BLaER1 treated with 17β-estradiol and CSF1 and Interleukin-3, amounts not matched to agents 10 nM and 100 nM (cell line): Measurements from ENCODE around the gene TLCD3B.

Experiments
- H3K27ac ChIP-seq, 11 experiments: shearing (Covaris generic); formaldehyde crosslinking; 2 replicates each; pipeline ENCODE4 v1.8.1; 2022
- H3K27me3 ChIP-seq, 11 experiments: shearing (Covaris generic); formaldehyde crosslinking; 2 replicates each; pipeline ENCODE4 v1.8.1; 2022
- H3K36me3 ChIP-seq, 11 experiments: shearing (Covaris generic); formaldehyde crosslinking; 2 replicates each; pipeline ENCODE4 v1.8.1; 2022
- H3K4me1 ChIP-seq, 10 experiments: shearing (Covaris generic); formaldehyde crosslinking; 2 replicates each; pipeline ENCODE4 v1.8.1; 2022
- H3K4me2 ChIP-seq, 11 experiments: shearing (Covaris generic); formaldehyde crosslinking; 2 replicates each; pipeline ENCODE4 v1.8.1; 2022
- H3K4me3 ChIP-seq, 10 experiments: shearing (Covaris generic); formaldehyde crosslinking; 2 replicates each; pipeline ENCODE4 v1.8.1; 2022
- H3K9ac ChIP-seq, 11 experiments: shearing (Covaris generic); formaldehyde crosslinking; 2 replicates each; pipeline ENCODE4 v1.8.1; 2022
- H3K9me3 ChIP-seq, 11 experiments: shearing (Covaris generic); formaldehyde crosslinking; replicated peaks in 1 of 11; 2 replicates each; pipeline ENCODE4 v1.8.1; 2022
- H4K20me1 ChIP-seq, 11 experiments: shearing (Covaris generic); formaldehyde crosslinking; 2 replicates each; pipeline ENCODE4 v1.8.1; 2022
- Cebpa-rat ChIP-seq, 11 experiments: shearing (Covaris generic); IDR thresholded peaks; 2 replicates each; pipeline ENCODE4 v1.8.1; 2022

Gene TLCD3B

DNA sequence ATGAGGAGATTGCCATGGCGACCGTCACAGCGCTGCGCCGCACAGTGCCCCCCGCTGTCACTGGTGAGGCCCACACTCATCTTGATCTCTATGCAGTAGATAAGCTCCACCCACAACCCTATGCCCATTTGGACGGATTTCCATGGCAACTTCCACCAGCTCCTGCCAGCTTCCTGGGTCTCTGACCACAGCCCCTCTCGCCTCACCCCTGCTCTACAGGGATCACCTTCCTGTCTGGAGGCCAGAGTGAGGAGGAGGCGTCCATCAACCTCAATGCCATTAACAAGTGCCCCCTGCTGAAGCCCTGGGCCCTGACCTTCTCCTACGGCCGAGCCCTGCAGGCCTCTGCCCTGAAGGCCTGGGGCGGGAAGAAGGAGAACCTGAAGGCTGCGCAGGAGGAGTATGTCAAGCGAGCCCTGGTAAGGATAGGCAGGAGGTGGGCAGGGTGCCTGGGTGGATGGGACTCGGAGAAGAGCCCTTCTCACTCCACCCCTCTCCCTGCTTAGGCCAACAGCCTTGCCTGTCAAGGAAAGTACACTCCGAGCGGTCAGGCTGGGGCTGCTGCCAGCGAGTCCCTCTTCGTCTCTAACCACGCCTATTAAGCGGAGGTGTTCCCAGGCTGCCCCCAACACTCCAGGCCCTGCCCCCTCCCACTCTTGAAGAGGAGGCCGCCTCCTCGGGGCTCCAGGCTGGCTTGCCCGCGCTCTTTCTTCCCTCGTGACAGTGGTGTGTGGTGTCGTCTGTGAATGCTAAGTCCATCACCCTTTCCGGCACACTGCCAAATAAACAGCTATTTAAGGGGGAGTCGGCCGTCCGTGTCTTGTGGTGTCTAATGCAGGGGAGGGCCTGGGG, 38.8 kb upstream of the TLCD3B start:
- peaks cover 63 to 81% (median 71%) of the 10 kb centered on the region in 11 experiments for H4K20me1 ChIP-seq
- H3K4me1 ChIP-seq = peaks cover 45 to 80% (median 53%) of the 10 kb centered on the region in 10 experiments

DNA sequence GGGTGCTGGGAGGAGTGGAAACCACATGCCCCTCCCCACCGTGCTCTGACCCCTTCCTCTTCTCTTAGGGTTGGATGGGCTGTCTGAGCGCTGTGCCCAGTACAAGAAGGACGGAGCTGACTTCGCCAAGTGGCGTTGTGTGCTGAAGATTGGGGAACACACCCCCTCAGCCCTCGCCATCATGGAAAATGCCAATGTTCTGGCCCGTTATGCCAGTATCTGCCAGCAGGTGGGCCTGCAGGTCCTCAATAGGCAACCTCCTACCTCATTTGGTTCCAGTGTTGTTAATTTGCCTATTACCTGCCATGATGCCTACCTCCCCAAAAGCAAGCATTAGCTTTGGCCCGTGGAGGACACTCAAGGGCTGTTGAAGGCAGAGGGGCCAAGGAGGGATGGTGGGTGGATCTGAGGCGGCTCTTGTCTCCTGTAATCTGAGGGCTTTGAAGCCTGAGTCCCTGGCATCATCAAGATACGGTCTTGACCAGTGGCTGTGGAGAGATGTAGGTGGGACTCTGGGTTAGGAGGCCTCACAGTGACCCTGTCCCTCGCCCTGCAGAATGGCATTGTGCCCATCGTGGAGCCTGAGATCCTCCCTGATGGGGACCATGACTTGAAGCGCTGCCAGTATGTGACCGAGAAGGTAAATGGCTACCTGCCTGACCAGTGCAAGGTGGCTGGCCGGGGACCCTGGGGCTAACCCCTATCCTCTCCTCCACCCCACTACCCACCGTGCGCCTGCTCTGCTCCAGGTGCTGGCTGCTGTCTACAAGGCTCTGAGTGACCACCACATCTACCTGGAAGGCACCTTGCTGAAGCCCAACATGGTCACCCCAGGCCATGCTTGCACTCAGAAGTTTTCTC, 37.9 kb upstream of the TLCD3B start:
- Histone ChIP-seq H4K20me1 (peaks cover 63 to 81% (median 71%) of the 10 kb centered on the region in 11 experiments), H3K4me2 (peak overlapping the region; percentile 97 to 99 (median 99)), H3K9ac (peak overlapping the region; percentile 39 to 97 (median 91); a peak in 20 of 22 replicates), H3K27me3 (no peaks in the 10 kb centered on the region), H3K4me1 (peaks cover 43 to 72% (median 47%) of the 10 kb centered on the region in 10 experiments), H3K9me3 (no peaks in the 10 kb centered on the region), H3K36me3 (peaks cover 74 to 83% (median 80%) of the 10 kb centered on the region in 11 experiments), H3K27ac (peak overlapping the region in 9 of 11 experiments; percentile 7 to 54 (median 32); a peak in 11 of 22 replicates), H3K4me3 (peak overlapping the region in 9 of 10 experiments; percentile 10 to 99 (median 98); a peak in 17 of 20 replicates)
- no peak for TF ChIP-seq Cebpa-rat (IDR thresholded peaks at IDR 0.05)

More for the DNA sequence above, 38.8 kb upstream of the TLCD3B start:
- Histone ChIP-seq H3K4me2 (peak overlapping the region; percentile 97 to 99 (median 99)), H3K27me3 (no peaks in the 10 kb centered on the region), H3K27ac (peak overlapping the region in 9 of 11 experiments; percentile 9 to 54 (median 32); a peak in 10 of 22 replicates), H3K9ac (peak overlapping the region; percentile 39 to 97 (median 91); a peak in 21 of 22 replicates), H3K4me3 (peak overlapping the region in 9 of 10 experiments; percentile 2 to 99 (median 98); a peak in 16 of 20 replicates), H3K9me3 (no peaks in the 10 kb centered on the region), H3K36me3 (peaks cover 74 to 90% (median 83%) of the 10 kb centered on the region in 11 experiments)
- no peak for TF ChIP-seq Cebpa-rat (IDR thresholded peaks at IDR 0.05)

DNA sequence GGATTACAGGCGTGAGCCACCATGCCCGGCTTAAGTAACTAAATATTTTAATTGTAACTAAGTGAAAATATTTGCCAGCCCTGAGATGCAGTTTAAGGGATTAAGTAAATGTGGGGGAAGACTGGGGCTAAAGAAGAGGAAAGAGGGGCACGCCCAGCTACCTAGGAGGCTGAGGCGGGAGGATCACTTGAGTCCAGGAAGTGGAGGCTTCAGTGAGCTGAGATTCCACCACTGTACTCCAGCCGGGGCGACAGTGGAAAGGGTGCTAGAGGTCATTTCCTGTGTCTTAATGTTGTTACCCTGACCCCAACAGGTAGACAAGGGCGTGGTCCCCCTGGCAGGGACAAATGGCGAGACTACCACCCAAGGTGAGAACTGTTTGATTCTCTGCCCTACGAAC, 37.3 kb upstream of the TLCD3B start:
- H3K9ac ChIP-seq = peak overlapping the region; percentile 21 to 97 (median 91); a peak in 19 of 22 replicates
- no peak for TF ChIP-seq Cebpa-rat (IDR thresholded peaks at IDR 0.05)
- peaks cover 72 to 77% (median 74%) of the 10 kb centered on the region in 11 experiments for H3K36me3 ChIP-seq
- H3K27ac ChIP-seq = peak overlapping the region in 8 of 11 experiments; percentile 2 to 51 (median 16); a peak in 7 of 22 replicates
- no peaks in the 10 kb centered on the region for H3K27me3 ChIP-seq
- H3K9me3 ChIP-seq = no peaks in the 10 kb centered on the region
- H3K4me1 ChIP-seq = peaks cover 45 to 72% (median 51%) of the 10 kb centered on the region in 10 experiments
- peaks cover 63 to 77% (median 71%) of the 10 kb centered on the region in 11 experiments for H4K20me1 ChIP-seq
- H3K4me3 ChIP-seq = peak overlapping the region in 8 of 10 experiments; percentile 10 to 99 (median 98); a peak in 15 of 20 replicates
- peak overlapping the region; percentile 97 to 99 (median 99) for H3K4me2 ChIP-seq

DNA sequence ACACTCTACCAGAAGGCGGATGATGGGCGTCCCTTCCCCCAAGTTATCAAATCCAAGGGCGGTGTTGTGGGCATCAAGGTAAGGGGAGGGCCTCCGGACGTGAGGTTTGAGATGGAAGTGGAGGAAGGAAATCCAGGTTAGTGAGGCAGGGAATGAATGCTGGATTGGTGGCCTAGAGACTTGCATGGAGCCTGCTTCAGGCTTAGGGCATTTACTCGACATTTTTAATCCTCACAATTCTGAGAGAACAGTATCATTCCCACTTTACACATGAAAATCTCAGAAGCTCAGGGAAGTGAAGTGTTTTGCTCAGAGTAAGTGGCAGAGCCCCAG, 36.5 kb upstream of the TLCD3B start:
- Histone ChIP-seq H3K27me3 (no peaks in the 10 kb centered on the region), H4K20me1 (peaks cover 63 to 70% (median 68%) of the 10 kb centered on the region in 11 experiments), H3K4me3 (peak overlapping the region; percentile 86 to 99 (median 98)), H3K36me3 (peaks cover 64 to 69% (median 66%) of the 10 kb centered on the region in 11 experiments), H3K4me1 (peaks cover 53 to 72% (median 59%) of the 10 kb centered on the region in 10 experiments), H3K27ac (peak overlapping the region in 10 of 11 experiments; percentile 78 to 98 (median 94); a peak in 11 of 22 replicates), H3K9ac (peak overlapping the region; percentile 90 to 97 (median 93)), H3K9me3 (no peaks in the 10 kb centered on the region), H3K4me2 (peak overlapping the region; percentile 97 to 99 (median 99))
- no peak for TF ChIP-seq Cebpa-rat (IDR thresholded peaks at IDR 0.05)

DNA sequence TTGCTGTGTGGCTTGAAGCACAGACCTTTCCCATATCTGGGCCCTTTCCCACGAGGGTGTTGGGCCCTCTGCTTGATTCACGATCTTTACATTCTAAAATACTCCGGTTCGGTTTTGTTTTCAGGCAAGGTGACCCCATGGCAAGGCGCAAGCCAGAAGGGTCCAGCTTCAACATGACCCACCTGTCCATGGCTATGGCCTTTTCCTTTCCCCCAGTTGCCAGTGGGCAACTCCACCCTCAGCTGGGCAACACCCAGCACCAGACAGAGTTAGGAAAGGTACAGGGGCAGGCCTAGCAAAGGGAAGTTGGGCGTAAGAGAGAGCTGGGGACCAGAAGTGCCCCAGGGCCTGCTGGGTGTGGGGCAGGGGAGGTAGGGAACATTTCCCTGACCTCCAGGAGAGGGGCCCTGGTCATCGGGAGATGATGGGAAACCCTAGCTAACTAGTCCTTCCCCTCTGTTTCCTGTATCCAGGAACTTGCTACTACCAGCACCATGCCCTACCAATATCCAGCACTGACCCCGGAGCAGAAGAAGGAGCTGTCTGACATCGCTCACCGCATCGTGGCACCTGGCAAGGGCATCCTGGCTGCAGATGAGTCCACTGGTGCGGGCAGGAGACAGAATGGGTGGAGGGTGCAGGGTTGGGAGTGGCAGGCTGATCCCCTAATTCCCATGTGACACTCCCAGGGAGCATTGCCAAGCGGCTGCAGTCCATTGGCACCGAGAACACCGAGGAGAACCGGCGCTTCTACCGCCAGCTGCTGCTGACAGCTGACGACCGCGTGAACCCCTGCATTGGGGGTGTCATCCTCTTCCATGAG, 35.9 kb upstream of the TLCD3B start:
- no peak for TF ChIP-seq Cebpa-rat (IDR thresholded peaks at IDR 0.05)
- Histone ChIP-seq H3K4me3 (peak overlapping the region; percentile 86 to 99 (median 98)), H3K4me2 (peak overlapping the region; percentile 97 to 99 (median 99)), H3K27me3 (no peaks in the 10 kb centered on the region), H3K27ac (peak overlapping the region; percentile 78 to 98 (median 94)), H3K4me1 (peaks cover 54 to 69% (median 61%) of the 10 kb centered on the region in 10 experiments), H3K36me3 (peaks cover 58 to 63% (median 60%) of the 10 kb centered on the region in 11 experiments), H3K9me3 (no peaks in the 10 kb centered on the region), H4K20me1 (peaks cover 63 to 64% (median 63%) of the 10 kb centered on the region in 11 experiments), H3K9ac (peak overlapping the region; percentile 90 to 97 (median 93))

DNA sequence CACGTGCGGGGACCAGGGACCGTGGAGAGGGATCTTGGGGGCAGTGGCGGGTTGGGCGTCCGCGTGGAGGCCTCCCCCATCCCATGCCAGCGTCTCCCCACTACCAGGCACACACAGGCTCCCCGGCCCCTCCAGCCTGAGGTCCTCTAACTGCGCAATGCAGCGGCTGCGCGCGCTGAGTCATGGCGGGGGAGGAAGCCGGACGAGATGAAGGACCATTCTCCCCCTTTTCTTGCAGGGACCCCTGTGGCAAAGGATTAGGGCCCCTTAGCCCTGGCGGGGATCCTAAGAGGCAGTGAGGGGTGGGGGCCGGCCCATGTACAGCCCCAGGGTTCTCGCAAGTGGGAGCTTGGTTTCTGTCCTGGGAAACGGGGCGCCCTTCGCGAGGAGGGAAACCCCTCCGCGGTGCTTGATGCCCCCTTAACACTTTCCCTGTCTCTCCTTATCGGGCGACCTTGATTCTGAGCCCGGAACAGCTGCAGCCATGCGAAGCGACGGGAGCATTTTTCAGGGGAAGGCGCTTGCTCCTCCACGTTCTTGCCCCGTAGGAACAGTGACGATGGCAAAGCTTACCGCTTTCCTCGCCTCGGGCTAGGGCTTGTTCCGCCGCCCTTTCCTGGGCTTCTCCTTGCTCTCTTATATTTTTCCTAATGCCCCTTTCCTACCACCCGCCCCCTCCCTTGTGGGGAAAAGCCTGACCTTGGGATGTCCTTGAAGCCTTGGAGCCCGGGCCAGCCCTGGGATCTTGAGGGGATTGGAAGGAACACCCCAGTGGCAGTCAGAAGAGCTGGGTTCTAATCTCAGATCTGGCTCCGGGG, 35.1 kb upstream of the TLCD3B start:
- no peaks in the 10 kb centered on the region for H3K27me3 ChIP-seq
- no peaks in the 10 kb centered on the region for H3K9me3 ChIP-seq
- peak overlapping the region; percentile 86 to 99 (median 98) for H3K4me3 ChIP-seq
- peaks cover 56 to 65% (median 61%) of the 10 kb centered on the region in 10 experiments for H3K4me1 ChIP-seq
- H3K9ac ChIP-seq = peak overlapping the region; percentile 90 to 97 (median 93)
- H3K27ac ChIP-seq = peak overlapping the region; percentile 78 to 98 (median 94)
- no peak for TF ChIP-seq Cebpa-rat (IDR thresholded peaks at IDR 0.05)
- peaks cover 50 to 55% (median 52%) of the 10 kb centered on the region in 11 experiments for H3K36me3 ChIP-seq
- peaks cover 54 to 56% (median 55%) of the 10 kb centered on the region in 11 experiments for H4K20me1 ChIP-seq
- peak overlapping the region; percentile 97 to 99 (median 99) for H3K4me2 ChIP-seq
